WTC11 (cell line): ENCODE results near the gene ACOT2. TPM values are rescaled to one million over a fixed set of nuclear protein-coding genes. Genes with fewer than 3 reads are reported as not detected.

Source experiments
- ATAC-seq: fragments of 200-7000 bp; cut with Tn5 transposase; 2 replicates; pipeline ENCODE4 v1.10.0; 2021; ENCODE audit warnings: mild to moderate bottlenecking, moderate library complexity
- CTCF ChIA-PET: fragments of 300-600 bp; sonication (Branson Sonifier 250); formaldehyde crosslinking; loops from one replicate; lab custom pipeline; 2021; ENCODE audit warnings: antibody characterized with exemption; lab: Charles Lee
- POLR2A ChIA-PET: fragments of 350-600 bp; sonication (Branson Sonifier 250); formaldehyde crosslinking; loops from one replicate; lab custom pipeline; 2021; ENCODE audit warnings: antibody characterized with exemption; lab: Charles Lee
- DNase-seq: peaks from one replicate; pipeline ENCODE4 v3.0.0; 2021; ENCODE audit warnings: low spot score
- H3K27ac Mint-ChIP-seq: 2 replicates; pipeline ENCODE4 v1.8.0; 2021; ENCODE audit warnings: mixed read lengths
- H3K27me3 Mint-ChIP-seq: 2 replicates; pipeline ENCODE4 v1.8.0; 2021; ENCODE audit warnings: low read depth, mild to moderate bottlenecking, moderate library complexity, mixed read lengths
- H3K36me3 Mint-ChIP-seq: 2 replicates; pipeline ENCODE4 v1.8.0; 2021; ENCODE audit warnings: mixed read lengths
- H3K4me1 Mint-ChIP-seq: 2 replicates; pipeline ENCODE4 v1.8.0; 2022; ENCODE audit warnings: mixed read lengths
- H3K4me3 Mint-ChIP-seq: 2 replicates; pipeline ENCODE4 v1.8.0; 2021; ENCODE audit warnings: mild to moderate bottlenecking, moderate library complexity, mixed read lengths
- H3K9me3 Mint-ChIP-seq: 2 replicates; pipeline ENCODE4 v1.8.0; 2021; ENCODE audit warnings: mixed read lengths
- CTCF ChIP-seq: fragments of 200-600 bp; IDR thresholded peaks from 2 replicates; pipeline ENCODE4 v1.8.0; 2022; ENCODE audit warnings: antibody characterized with exemption
- E2F5 ChIP-seq: sonication (generic); formaldehyde crosslinking; IDR thresholded peaks from 2 replicates; pipeline ENCODE4 v1.8.1; 2022; ENCODE audit warnings: mild to moderate bottlenecking, moderate library complexity, missing genetic modification reagents
- ESRRA ChIP-seq: sonication (generic); formaldehyde crosslinking; IDR thresholded peaks from 2 replicates; pipeline ENCODE4 v1.8.1; 2022; ENCODE audit warnings: mild to moderate bottlenecking, missing genetic modification reagents, borderline replicate concordance
- FOXP1 ChIP-seq: sonication (generic); formaldehyde crosslinking; IDR thresholded peaks from 2 replicates; pipeline ENCODE4 v1.8.0; 2022; ENCODE audit warnings: missing genetic modification reagents, mild to moderate bottlenecking, moderate library complexity, borderline replicate concordance
- HMGXB4 ChIP-seq: sonication (generic); formaldehyde crosslinking; IDR thresholded peaks from 2 replicates; pipeline ENCODE4 v1.8.1; 2023; ENCODE audit warnings: mild to moderate bottlenecking, moderate library complexity, missing genetic modification reagents
- JAZF1 ChIP-seq: fragments of 250-450 bp; sonication (Bioruptor Pico); IDR thresholded peaks from 2 replicates; pipeline ENCODE4 v1.9.0; 2021; ENCODE audit warnings: moderate library complexity, mild to moderate bottlenecking, inconsistent platforms
- MAX ChIP-seq: sonication (generic); formaldehyde crosslinking; IDR thresholded peaks from 2 replicates; pipeline ENCODE4 v1.8.0; 2022; ENCODE audit warnings: mild to moderate bottlenecking, missing genetic modification reagents
- NFE2L1 ChIP-seq: sonication (generic); formaldehyde crosslinking; IDR thresholded peaks from 2 replicates; pipeline ENCODE4 v1.8.1; 2023; ENCODE audit warnings: missing genetic modification reagents
- NFYB ChIP-seq: sonication (generic); formaldehyde crosslinking; conservative IDR thresholded peaks from 2 replicates; pipeline ENCODE4 v1.8.0; 2022; ENCODE audit warnings: low read depth, missing genetic modification reagents
- NR1H2 ChIP-seq: sonication (generic); formaldehyde crosslinking; IDR thresholded peaks from 2 replicates; pipeline ENCODE4 v1.9.0; 2021; ENCODE audit warnings: mild to moderate bottlenecking, moderate library complexity, missing genetic modification reagents
- NR2C2 ChIP-seq: sonication (generic); formaldehyde crosslinking; IDR thresholded peaks from 2 replicates; pipeline ENCODE4 v1.8.0; 2022; ENCODE audit warnings: mild to moderate bottlenecking, missing genetic modification reagents
- ZNF317 ChIP-seq: sonication (generic); formaldehyde crosslinking; IDR thresholded peaks from 2 replicates; pipeline ENCODE4 v1.8.1; 2023; ENCODE audit warnings: low read depth, mild to moderate bottlenecking, moderate library complexity, missing genetic modification reagents, borderline replicate concordance
- ZNF416 ChIP-seq: fragments of 250-450 bp; sonication (Bioruptor Pico); IDR thresholded peaks from 2 replicates; pipeline ENCODE4 v1.9.0; 2021; ENCODE audit warnings: mild to moderate bottlenecking, inconsistent platforms
- ZNF423 ChIP-seq: fragments of 250-450 bp; sonication (Bioruptor Pico); IDR thresholded peaks from 2 replicates; pipeline ENCODE4 v2.1.2; 2022; ENCODE audit warnings: mild to moderate bottlenecking, moderate library complexity
- ZNF532 ChIP-seq: fragments of 250-450 bp; sonication (Bioruptor Pico); IDR thresholded peaks from 2 replicates; pipeline ENCODE4 v1.9.0; 2021; ENCODE audit warnings: mild to moderate bottlenecking, borderline replicate concordance
- total RNA-seq: library from RNA; stranded (reverse); gene quantifications from 3 replicates; pipeline ENCODE4 v1.2.3, GENCODE V29; 2021
- TF ChIP-seq, protein P1 (sequence below): sonication (generic); formaldehyde crosslinking; IDR thresholded peaks from 2 replicates; pipeline ENCODE4 v1.8.1; 2023; ENCODE audit warnings: mild to moderate bottlenecking, missing genetic modification reagents
- TF ChIP-seq, protein P2 (sequence below): sonication (generic); formaldehyde crosslinking; IDR thresholded peaks from 2 replicates; pipeline ENCODE4 v1.8.0; 2022; ENCODE audit warnings: mild to moderate bottlenecking, missing genetic modification reagents
- TF ChIP-seq, protein P3 (sequence below): sonication (generic); formaldehyde crosslinking; IDR thresholded peaks from 2 replicates; pipeline ENCODE4 v1.8.1; 2023; ENCODE audit warnings: mild to moderate bottlenecking, missing genetic modification reagents
- TF ChIP-seq, protein P4 (sequence below): fragments of 250-450 bp; sonication (Bioruptor Pico); conservative IDR thresholded peaks from 2 replicates; pipeline ENCODE4 v1.9.0; 2021; ENCODE audit warnings: mild to moderate bottlenecking

The ACOT2 gene
- total RNA-seq, 1 experiment from 2014 or later, result 13.7 TPM

DNA sequence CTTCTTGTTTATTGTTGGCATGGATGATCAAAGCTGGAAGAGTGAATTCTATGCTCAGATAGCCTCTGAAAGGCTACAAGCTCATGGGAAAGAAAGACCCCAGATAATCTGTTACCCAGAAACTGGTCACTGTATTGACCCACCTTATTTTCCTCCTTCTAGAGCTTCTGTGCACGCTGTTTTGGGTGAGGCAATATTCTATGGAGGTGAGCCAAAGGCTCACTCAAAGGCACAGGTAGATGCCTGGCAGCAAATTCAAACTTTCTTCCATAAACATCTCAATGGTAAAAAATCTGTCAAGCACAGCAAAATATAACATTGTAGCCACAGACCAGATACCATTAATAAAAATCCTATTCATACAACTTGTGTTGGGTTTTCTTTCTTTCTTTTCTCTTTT is 50.5 kb downstream of the ACOT2 start:
- ATAC-seq (no peak), DNase-seq (no peak)
- TF ChIP-seq, protein P1, sequence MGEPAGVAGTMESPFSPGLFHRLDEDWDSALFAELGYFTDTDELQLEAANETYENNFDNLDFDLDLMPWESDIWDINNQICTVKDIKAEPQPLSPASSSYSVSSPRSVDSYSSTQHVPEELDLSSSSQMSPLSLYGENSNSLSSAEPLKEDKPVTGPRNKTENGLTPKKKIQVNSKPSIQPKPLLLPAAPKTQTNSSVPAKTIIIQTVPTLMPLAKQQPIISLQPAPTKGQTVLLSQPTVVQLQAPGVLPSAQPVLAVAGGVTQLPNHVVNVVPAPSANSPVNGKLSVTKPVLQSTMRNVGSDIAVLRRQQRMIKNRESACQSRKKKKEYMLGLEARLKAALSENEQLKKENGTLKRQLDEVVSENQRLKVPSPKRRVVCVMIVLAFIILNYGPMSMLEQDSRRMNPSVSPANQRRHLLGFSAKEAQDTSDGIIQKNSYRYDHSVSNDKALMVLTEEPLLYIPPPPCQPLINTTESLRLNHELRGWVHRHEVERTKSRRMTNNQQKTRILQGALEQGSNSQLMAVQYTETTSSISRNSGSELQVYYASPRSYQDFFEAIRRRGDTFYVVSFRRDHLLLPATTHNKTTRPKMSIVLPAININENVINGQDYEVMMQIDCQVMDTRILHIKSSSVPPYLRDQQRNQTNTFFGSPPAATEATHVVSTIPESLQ (CRISPR knock-in tag), result no peak
- TF ChIP-seq ESRRA (CRISPR knock-in tag) (no peak), NFE2L1 (CRISPR knock-in tag) (no peak), ZNF532 (CRISPR knock-in tag) (no peak), E2F5 (CRISPR knock-in tag) (no peak), ZNF317 (CRISPR knock-in tag) (no peak), NFYB (CRISPR knock-in tag) (no peak), NR1H2 (CRISPR knock-in tag) (no peak), ZNF423 (CRISPR knock-in tag) (no peak), ZNF416 (no peak)
- TF ChIP-seq, protein P2, sequence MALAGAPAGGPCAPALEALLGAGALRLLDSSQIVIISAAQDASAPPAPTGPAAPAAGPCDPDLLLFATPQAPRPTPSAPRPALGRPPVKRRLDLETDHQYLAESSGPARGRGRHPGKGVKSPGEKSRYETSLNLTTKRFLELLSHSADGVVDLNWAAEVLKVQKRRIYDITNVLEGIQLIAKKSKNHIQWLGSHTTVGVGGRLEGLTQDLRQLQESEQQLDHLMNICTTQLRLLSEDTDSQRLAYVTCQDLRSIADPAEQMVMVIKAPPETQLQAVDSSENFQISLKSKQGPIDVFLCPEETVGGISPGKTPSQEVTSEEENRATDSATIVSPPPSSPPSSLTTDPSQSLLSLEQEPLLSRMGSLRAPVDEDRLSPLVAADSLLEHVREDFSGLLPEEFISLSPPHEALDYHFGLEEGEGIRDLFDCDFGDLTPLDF (CRISPR knock-in tag), result no peak
- TF ChIP-seq, protein P3, sequence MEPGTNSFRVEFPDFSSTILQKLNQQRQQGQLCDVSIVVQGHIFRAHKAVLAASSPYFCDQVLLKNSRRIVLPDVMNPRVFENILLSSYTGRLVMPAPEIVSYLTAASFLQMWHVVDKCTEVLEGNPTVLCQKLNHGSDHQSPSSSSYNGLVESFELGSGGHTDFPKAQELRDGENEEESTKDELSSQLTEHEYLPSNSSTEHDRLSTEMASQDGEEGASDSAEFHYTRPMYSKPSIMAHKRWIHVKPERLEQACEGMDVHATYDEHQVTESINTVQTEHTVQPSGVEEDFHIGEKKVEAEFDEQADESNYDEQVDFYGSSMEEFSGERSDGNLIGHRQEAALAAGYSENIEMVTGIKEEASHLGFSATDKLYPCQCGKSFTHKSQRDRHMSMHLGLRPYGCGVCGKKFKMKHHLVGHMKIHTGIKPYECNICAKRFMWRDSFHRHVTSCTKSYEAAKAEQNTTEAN (CRISPR knock-in tag), result no peak
- Mint-ChIP-seq H3K4me3 (no peak overlapping the region), H3K36me3 (peaks cover 4% of the 10 kb centered on the region), H3K27me3 (peaks cover 19% of the 10 kb centered on the region), H3K27ac (no peak overlapping the region), H3K9me3 (peaks cover 5% of the 10 kb centered on the region; the same call in 1 of the 2 replicates), H3K4me1 (peaks cover 10% of the 10 kb centered on the region)
- ChIA-PET POLR2A (no interaction called here), CTCF (interaction anchor here (0.6 kb wide), 1 partner anchor 40 kb away, joined by 4 read pairs; no protein-coding TSS in a partner anchor)

GRCh38 chr14:73620268-73620667 is 51.3 kb downstream of the ACOT2 start:
- ATAC-seq (no peak), DNase-seq (no peak)
- ChIA-PET POLR2A (no interaction called here), CTCF (no interaction called here)
- H3K27ac Mint-ChIP-seq, result no peak overlapping the region
- H3K4me1 Mint-ChIP-seq, result peaks cover 10% of the 10 kb centered on the region
- H3K4me3 Mint-ChIP-seq, result no peak overlapping the region
- H3K36me3 Mint-ChIP-seq, result peaks cover 5% of the 10 kb centered on the region
- H3K27me3 Mint-ChIP-seq, result peaks cover 14% of the 10 kb centered on the region
- peaks cover 7% of the 10 kb centered on the region; the same call in 1 of the 2 replicates for H3K9me3 Mint-ChIP-seq
- TF ChIP-seq NR2C2 (CRISPR knock-in tag) (no peak), CTCF (no peak), JAZF1 (CRISPR knock-in tag) (no peak), ZNF423 (CRISPR knock-in tag) (no peak), FOXP1 (no peak), MAX (CRISPR knock-in tag) (no peak), HMGXB4 (no peak)
- TF ChIP-seq, protein P4, sequence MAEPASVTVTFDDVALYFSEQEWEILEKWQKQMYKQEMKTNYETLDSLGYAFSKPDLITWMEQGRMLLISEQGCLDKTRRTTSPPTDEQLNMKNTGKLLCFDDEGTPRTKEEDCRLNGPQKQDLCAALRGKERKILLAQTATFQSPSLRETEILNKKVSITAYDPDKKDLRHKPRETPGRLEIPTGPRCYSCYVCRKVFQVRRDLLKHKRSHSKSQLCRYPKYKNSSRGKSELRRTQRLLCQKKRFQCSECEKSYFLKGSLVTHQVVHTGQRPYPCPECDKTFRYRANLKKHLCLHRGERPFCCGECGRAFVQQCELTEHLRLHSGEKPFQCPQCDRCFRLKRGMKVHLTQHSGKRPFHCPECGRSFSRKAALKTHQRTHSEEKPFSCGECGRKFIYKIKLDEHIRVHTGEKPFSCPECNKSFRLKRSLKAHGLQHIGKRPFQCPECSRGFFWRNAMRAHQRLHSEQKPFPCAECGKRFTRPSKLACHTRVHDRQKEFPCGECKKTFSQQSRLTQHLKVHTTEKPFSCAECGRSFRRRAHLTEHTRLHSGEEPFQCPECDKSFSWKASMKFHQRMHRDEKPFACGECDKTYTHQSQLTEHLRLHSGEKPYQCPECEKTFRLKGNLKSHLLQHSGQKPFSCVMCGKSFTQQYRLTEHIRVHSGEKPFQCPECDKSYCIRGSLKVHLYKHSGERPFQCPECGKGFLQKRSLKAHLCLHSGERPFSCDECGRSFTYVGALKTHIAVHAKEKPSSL (CRISPR knock-in tag), result no peak
